Breast epithelium (tissue), 3 donors: ENCODE measurements around the gene NSFL1C.

ENCODE experiments used
- CTCF ChIP-seq, 3 donors: fragments of 450-650 bp; IDR thresholded peaks; one replicate each; pipeline ENCODE4 v1.5.1; 2016 to 2017; ENCODE audit warnings: antibody characterized with exemption in 3 of 3, mild to moderate bottlenecking in 3 of 3, moderate library complexity in 3 of 3
- POLR2A ChIP-seq: fragments of 450-650 bp; IDR thresholded peaks from one replicate; pipeline ENCODE4 v1.6.1; 2016; ENCODE audit warnings: antibody characterized with exemption, mild to moderate bottlenecking, moderate library complexity
- POLR2AphosphoS5 ChIP-seq, 3 donors: sonication (generic); formaldehyde crosslinking; IDR thresholded peaks; one replicate each; pipeline ENCODE4 v1.6.1; 2017; ENCODE audit warnings: antibody characterized with exemption in 3 of 3

- no peak for TF ChIP-seq CTCF (IDR thresholded peaks at IDR 0.05)
- TF ChIP-seq POLR2A, result no peak
- no peak for TF ChIP-seq POLR2AphosphoS5 (IDR thresholded peaks at IDR 0.05)
Observed at GRCh38 chr20:1393507-1393882, 73.2 kb downstream of the NSFL1C start.
